PC-3 (cell line): ENCODE measurements around the gene ATP8A2.

ENCODE experiments used
- CTCF ChIP-seq: fragments of 300-600 bp; sonication (generic); conservative IDR thresholded peaks from 2 replicates; pipeline ENCODE4 v1.5.1; 2017; ENCODE audit warnings: antibody characterized with exemption, low read depth, mild to moderate bottlenecking, low read length
- EZH2 ChIP-seq: fragments of 300-600 bp; sonication (generic); IDR thresholded peaks from one replicate; pipeline ENCODE4 v1.6.1; 2017; ENCODE audit warnings: antibody characterized with exemption, mild to moderate bottlenecking, low read length; ENCODE audit not compliant: unreplicated experiment

GRCh38 chr13:25354377-25354776, 17.4 kb upstream of the ATP8A2 start:
- TF ChIP-seq EZH2: no peak
- no peak for TF ChIP-seq CTCF
